Measurements from ENCODE around the gene AKAP6. TPM values are rescaled to one million over a fixed set of nuclear protein-coding genes. Genes with fewer than 3 reads are reported as not detected.

The AKAP6 gene
- total RNA-seq, 1 experiment from 2014 or later, result 1.9 TPM

DNA sequence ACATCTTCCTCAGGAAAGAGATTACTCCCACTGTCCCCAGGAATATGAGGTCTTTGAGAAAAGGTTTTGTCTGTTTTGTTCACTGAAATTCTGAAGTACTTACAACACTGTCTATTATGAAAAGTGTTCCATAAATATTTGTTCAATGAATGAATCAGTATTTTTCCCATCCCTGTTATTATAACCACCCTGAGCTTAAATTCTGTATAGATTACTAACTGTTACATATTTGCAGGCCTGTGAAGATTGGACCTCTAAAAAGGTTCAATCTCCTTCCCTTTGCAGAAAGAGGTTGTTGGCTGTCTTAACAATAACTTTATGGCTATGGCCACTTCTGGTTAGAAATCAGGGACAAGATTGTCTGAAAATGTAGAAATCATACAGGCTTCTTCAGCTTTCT is 435.0 kb downstream of the AKAP6 start:
- Histone ChIP-seq H3K27me3 (ENCODE audit: insufficient read depth, low read length) (0 out of 2 replicates have a peak, but pooled peaks cover 11% of the 10 kb centered on the region), H3K9me3 (ENCODE audit: control insufficient read depth in 1 of 2, insufficient read depth in 1 of 2, low read depth in 1 of 2, low read length in 2 of 2) (no peaks in the 10 kb centered on the region), H3K4me3 (replicated peaks in 1 of 2; ENCODE audit: low read depth in 1 of 2, low read length in 2 of 2) (no peak overlapping the region), H3K36me3 (ENCODE audit: control insufficient read depth in 1 of 2, insufficient read depth in 2 of 2, low read length in 2 of 2) (no peaks in the 10 kb centered on the region), H2AFZ (ENCODE audit: low read depth, low read length, poor library complexity, severe bottlenecking) (no peak overlapping the region), H3K9me2 (ENCODE audit: insufficient read depth) (no peaks in the 10 kb centered on the region), H4K20me1 (ENCODE audit: insufficient read depth) (no peaks in the 10 kb centered on the region), H3K79me2 (ENCODE audit: insufficient read depth, low read length) (no peaks in the 10 kb centered on the region), H3K4me2 (ENCODE audit: low read length) (no peak overlapping the region), H3K9ac (ENCODE audit: low read length) (no peak overlapping the region), H3K4me1 (ENCODE audit: control insufficient read depth in 1 of 2, insufficient read depth in 2 of 2, low read length in 2 of 2) (no peaks in the 10 kb centered on the region), H3K27ac (ENCODE audit: low read depth, low read length) (no peak overlapping the region)
- TF ChIP-seq CEBPB (IDR thresholded peaks at IDR 0.05; ENCODE audit: low read depth) (no peak), TCF7L2 (IDR thresholded peaks at IDR 0.05; ENCODE audit: borderline replicate concordance, extremely low read depth, insufficient read depth, insufficient read length) (no peak), ELF1 (IDR thresholded peaks at IDR 0.05; ENCODE audit: borderline replicate concordance, low read depth) (no peak), RAD21 (IDR thresholded peaks at IDR 0.05; ENCODE audit: low read depth) (no peak), ZNF274 (IDR thresholded peaks at IDR 0.05; ENCODE audit: low read depth, low read length) (no peak), SP1 (IDR thresholded peaks at IDR 0.05; ENCODE audit: low read depth) (no peak), EZH2phosphoT487 (IDR thresholded peaks at IDR 0.05; ENCODE audit: borderline replicate concordance) (no peak), CBX3 (IDR thresholded peaks at IDR 0.05; ENCODE audit: low read depth) (no peak), SIN3A (IDR thresholded peaks at IDR 0.05; ENCODE audit: low read depth) (no peak)
- TF ChIP-seq, protein P1, sequence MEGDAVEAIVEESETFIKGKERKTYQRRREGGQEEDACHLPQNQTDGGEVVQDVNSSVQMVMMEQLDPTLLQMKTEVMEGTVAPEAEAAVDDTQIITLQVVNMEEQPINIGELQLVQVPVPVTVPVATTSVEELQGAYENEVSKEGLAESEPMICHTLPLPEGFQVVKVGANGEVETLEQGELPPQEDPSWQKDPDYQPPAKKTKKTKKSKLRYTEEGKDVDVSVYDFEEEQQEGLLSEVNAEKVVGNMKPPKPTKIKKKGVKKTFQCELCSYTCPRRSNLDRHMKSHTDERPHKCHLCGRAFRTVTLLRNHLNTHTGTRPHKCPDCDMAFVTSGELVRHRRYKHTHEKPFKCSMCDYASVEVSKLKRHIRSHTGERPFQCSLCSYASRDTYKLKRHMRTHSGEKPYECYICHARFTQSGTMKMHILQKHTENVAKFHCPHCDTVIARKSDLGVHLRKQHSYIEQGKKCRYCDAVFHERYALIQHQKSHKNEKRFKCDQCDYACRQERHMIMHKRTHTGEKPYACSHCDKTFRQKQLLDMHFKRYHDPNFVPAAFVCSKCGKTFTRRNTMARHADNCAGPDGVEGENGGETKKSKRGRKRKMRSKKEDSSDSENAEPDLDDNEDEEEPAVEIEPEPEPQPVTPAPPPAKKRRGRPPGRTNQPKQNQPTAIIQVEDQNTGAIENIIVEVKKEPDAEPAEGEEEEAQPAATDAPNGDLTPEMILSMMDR (IDR thresholded peaks at IDR 0.05 in 2 of 3, conservative IDR thresholded peaks at IDR 0.05 in 1 of 3; ENCODE audit: borderline replicate concordance in 1 of 3, insufficient read depth in 1 of 3, low read depth in 2 of 3, low read length in 2 of 3), result no peak
- TF ChIP-seq, protein P2, sequence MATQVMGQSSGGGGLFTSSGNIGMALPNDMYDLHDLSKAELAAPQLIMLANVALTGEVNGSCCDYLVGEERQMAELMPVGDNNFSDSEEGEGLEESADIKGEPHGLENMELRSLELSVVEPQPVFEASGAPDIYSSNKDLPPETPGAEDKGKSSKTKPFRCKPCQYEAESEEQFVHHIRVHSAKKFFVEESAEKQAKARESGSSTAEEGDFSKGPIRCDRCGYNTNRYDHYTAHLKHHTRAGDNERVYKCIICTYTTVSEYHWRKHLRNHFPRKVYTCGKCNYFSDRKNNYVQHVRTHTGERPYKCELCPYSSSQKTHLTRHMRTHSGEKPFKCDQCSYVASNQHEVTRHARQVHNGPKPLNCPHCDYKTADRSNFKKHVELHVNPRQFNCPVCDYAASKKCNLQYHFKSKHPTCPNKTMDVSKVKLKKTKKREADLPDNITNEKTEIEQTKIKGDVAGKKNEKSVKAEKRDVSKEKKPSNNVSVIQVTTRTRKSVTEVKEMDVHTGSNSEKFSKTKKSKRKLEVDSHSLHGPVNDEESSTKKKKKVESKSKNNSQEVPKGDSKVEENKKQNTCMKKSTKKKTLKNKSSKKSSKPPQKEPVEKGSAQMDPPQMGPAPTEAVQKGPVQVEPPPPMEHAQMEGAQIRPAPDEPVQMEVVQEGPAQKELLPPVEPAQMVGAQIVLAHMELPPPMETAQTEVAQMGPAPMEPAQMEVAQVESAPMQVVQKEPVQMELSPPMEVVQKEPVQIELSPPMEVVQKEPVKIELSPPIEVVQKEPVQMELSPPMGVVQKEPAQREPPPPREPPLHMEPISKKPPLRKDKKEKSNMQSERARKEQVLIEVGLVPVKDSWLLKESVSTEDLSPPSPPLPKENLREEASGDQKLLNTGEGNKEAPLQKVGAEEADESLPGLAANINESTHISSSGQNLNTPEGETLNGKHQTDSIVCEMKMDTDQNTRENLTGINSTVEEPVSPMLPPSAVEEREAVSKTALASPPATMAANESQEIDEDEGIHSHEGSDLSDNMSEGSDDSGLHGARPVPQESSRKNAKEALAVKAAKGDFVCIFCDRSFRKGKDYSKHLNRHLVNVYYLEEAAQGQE (IDR thresholded peaks at IDR 0.05; ENCODE audit: low read depth), result no peak
- TF ChIP-seq, protein P3, sequence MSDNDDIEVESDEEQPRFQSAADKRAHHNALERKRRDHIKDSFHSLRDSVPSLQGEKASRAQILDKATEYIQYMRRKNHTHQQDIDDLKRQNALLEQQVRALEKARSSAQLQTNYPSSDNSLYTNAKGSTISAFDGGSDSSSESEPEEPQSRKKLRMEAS (IDR thresholded peaks at IDR 0.05), result no peak
- BruUV-seq (replicated peaks), result no TSS peak
- RAD21 ChIA-PET (ENCODE audit: low non-redundant PET in 1 of 2, low total read pairs in 2 of 2, uncharacterized antibody in 2 of 2, unreplicated experiment in 2 of 2), result no interaction called here
- intact Hi-C loops (cut with micrococcal nuclease), result no loop called here
- POLR2A ChIA-PET, result no interaction called here
- CTCF ChIA-PET, result no interaction called here
- ATAC-seq (no peak), DNase-seq (ENCODE audit: low read depth, low spot score) (no peak)
